ENCODE data around the gene SNAP47.
"Not testable (repeated sequence)": the region's sequence is repeated elsewhere in the genome, so short reads cannot be mapped to it uniquely, and the experiment has no call there.

The SNAP47 gene, protein sequence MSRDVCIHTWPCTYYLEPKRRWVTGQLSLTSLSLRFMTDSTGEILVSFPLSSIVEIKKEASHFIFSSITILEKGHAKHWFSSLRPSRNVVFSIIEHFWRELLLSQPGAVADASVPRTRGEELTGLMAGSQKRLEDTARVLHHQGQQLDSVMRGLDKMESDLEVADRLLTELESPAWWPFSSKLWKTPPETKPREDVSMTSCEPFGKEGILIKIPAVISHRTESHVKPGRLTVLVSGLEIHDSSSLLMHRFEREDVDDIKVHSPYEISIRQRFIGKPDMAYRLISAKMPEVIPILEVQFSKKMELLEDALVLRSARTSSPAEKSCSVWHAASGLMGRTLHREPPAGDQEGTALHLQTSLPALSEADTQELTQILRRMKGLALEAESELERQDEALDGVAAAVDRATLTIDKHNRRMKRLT

DNA sequence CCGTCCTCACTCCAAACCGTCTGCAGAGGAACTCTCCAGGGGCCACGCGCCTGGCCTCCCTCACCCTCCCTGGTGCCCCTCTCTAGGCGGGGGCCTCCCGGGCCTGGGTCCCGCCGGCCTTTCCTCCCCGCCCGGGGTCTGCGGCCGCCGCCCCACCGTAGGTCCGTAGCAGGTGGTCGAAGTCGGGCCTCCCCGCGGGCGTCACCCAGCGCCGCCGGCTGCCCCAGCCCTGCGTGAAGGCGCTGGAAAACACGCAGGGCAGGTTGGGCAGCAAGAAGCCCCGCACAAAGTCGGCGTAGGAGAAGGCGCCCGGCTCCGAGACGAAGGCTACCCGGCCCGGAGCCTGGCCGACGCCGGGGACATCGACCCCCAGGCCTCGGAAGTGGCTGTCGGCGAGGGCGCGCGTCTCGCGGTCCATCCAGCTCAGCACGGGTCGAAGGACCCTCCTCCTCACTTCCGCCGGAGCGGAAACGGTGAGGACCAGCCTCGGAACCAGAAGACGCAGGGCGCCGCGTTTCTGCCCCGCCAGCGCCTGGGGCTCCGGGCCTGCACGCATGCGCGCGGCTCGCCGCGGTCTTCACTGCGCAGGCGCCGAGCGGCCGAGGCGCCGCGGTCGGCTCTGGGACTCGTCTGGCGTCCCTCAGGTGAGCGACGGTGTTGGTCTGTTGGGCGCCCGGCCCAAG, at the start of gene SNAP47, which contains the start of gene JMJD4:
TSS of gene SNAP47 (plus strand) at position 580 of the 683 bp plus-strand sequence. CDS start 12,302 bp downstream, outside the sequence.
TSS of gene JMJD4 (minus strand) at position 447 of the 683 bp plus-strand sequence. CDS start at position 418, 29 bp downstream.
- peak; percentile 47 for DNase-seq

- DNase-seq: no peak
Measured at GRCh38 chr1:227685807-227686206, 49.4 kb upstream of the SNAP47 start.

- DNase-seq: no peak
Measured at GRCh38 chr1:227697321-227697864, 37.8 kb upstream of the SNAP47 start.

GRCh38 chr1:227701631-227702030, 33.6 kb upstream of the SNAP47 start:
- DNase-seq: not testable (repeated sequence)

- no peak for DNase-seq
Measured at GRCh38 chr1:227707846-227708245, 27.4 kb upstream of the SNAP47 start.

GRCh38 chr1:227709451-227709850, 25.8 kb upstream of the SNAP47 start:
- DNase-seq: no peak

GRCh38 chr1:227710474-227710873, 24.8 kb upstream of the SNAP47 start:
- DNase-seq: not testable (repeated sequence)

- no peak for DNase-seq
Measured at GRCh38 chr1:227712648-227713047, 22.6 kb upstream of the SNAP47 start.

- DNase-seq: no peak
Measured at GRCh38 chr1:227718932-227719331, 16.3 kb upstream of the SNAP47 start.

GRCh38 chr1:227723474-227723873, 11.8 kb upstream of the SNAP47 start:
- no peak for DNase-seq

DNA sequence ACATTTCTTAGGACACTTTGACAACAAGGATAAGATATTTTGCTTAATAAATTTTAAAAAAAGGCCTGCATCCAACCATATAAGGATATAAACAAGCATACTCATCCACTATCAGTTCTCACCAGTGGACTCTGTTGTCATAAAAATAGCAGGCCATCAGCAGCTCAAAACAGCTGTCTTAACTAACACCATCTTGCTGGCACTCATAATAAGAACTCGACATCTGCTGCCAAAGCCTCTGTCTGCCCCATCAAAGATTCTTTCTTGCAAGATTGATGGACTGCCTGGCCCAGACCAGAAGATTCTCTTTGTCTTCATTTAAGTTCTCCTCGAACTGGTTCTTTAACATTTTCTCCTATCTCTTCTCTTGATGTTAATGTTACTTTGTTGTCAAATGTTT, 10.2 kb upstream of the SNAP47 start:
- DNase-seq: no peak

DNA sequence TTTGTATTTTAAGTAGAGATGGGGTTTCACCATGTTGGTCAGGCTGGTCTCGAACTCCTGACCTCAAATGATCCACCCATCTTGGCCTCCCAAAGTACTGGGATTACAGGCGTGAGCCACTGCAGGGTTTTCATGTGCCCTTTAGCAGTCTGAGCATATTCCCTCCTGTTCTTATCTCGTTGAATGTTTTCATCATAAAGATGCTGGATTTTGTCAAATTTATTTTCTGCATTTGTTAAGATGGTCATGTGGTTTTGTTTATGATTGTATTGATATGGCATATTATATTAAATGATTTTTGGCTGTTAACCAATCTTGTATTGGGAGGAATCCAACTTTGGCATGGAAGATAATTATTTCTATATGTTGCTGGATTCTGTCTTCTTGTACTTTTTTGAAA, 8.9 kb upstream of the SNAP47 start:
- no peak for DNase-seq

GRCh38 chr1:227726924-227727599, 8.2 kb upstream of the SNAP47 start:
- DNase-seq: no peak

DNA sequence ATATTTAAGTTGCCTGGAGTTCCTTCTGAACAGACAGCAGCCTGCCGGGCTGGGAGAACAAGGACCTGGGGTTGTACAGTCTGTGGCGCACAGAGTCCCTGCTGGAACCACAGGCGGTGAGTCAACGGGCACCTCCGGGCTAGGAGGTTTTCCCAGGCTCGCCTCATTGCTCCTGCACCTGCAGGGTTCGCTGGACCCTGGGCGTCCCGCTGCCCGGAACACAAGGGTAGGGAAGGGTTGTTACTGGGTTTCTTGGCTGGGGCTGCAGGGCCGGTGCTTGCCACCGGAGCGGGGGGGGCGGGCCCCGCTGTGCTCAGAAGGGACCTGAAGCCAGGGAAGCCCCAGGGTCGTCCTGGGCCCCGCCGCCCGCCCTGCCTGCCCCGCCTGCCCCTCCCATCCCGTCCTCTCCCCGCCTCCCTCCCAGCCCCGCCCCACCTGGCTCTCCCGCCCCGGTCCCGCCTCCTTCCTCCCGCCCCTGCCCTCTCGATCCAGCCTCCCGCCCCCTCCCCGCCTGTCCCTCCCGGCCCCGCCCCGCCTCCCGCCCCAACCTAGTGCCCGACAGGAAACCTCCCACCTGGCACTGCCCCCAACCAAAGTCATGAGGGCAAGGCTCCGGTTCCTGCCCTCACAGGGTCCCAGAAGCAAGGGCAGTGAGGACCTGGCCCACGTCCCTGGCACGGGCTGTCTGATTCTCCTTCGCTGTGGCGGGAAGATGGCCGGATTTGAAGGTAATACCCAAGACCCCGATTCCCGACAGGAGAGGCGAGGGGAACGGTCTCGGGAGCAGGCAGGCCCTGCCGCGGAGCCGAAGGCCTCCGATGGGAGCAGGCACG, 7.0 kb upstream of the SNAP47 start:
- no peak for DNase-seq

- DNase-seq: no peak
Measured at GRCh38 chr1:227728892-227729143, 6.4 kb upstream of the SNAP47 start.

- DNase-seq: no peak
Measured at GRCh38 chr1:227729144-227729880, 5.9 kb upstream of the SNAP47 start.

GRCh38 chr1:227729881-227730629, 5.2 kb upstream of the SNAP47 start:
- DNase-seq: no peak

GRCh38 chr1:227730630-227731151, 4.5 kb upstream of the SNAP47 start:
- DNase-seq: no peak

DNA sequence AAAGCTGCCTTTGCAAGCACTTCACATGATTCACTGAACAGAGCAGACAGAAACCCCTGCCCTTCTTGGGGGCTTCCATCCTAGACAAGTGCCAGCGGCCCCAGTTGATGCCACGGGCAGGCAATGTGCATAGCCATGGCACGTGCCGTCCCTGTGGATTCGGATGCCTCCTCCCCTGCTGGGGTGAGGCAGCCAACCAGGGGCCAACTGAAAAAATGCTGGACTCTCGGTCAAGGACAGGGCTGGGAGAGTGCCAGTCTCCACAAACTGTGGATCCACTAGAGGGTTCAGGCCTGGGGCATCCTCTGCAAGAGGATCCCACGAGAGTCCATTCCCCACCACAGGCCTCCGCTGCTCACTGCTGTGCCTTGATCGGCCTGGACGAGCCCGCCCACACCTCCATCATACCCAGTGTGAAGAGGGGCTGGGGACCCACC, 4.0 kb upstream of the SNAP47 start:
- DNase-seq: no peak

- DNase-seq: no peak
Measured at GRCh38 chr1:227731696-227732585, 3.3 kb upstream of the SNAP47 start.
